Measurements from ENCODE around the gene HMGN2.

DNA sequence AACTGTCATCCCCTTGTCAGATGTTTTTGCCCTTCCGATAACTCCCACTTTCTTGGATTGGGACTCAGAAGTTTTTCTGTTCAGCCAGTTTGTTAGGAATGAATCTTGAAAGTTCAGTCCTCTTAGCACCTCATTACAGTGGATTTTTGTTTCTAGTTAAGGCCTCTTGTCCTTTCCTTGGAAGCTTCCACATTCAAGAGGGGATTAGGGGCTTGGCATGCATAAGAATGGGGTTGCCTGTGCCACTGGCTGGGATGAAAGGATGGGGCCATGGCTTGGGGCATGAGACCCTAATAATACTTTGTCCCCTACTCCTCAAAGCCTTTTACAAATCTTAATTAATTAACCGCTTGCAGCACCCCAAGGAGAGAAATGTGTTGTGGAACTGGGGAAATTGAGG, 42.5 kb upstream of the HMGN2 start:
- TF ChIP-seq, protein P1, sequence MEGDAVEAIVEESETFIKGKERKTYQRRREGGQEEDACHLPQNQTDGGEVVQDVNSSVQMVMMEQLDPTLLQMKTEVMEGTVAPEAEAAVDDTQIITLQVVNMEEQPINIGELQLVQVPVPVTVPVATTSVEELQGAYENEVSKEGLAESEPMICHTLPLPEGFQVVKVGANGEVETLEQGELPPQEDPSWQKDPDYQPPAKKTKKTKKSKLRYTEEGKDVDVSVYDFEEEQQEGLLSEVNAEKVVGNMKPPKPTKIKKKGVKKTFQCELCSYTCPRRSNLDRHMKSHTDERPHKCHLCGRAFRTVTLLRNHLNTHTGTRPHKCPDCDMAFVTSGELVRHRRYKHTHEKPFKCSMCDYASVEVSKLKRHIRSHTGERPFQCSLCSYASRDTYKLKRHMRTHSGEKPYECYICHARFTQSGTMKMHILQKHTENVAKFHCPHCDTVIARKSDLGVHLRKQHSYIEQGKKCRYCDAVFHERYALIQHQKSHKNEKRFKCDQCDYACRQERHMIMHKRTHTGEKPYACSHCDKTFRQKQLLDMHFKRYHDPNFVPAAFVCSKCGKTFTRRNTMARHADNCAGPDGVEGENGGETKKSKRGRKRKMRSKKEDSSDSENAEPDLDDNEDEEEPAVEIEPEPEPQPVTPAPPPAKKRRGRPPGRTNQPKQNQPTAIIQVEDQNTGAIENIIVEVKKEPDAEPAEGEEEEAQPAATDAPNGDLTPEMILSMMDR (IDR thresholded peaks at IDR 0.05): no peak
- no peak for TF ChIP-seq POLR2A (IDR thresholded peaks at IDR 0.05)
